Panc1 (cell line): Measurements from ENCODE around the gene CEP162. TPM values are rescaled to one million over a fixed set of nuclear protein-coding genes. Genes with fewer than 3 reads are reported as not detected.

Experiments
- ATAC-seq: fragments of 200-7000 bp; cut with Tn5 transposase; 2 replicates; pipeline ENCODE4 v1.9.1; 2020; ENCODE audit warnings: mild to moderate bottlenecking, moderate library complexity
- BruUV-seq: library from RNA; stranded (reverse); fragments of 400-500 nt; replicated peaks from 2 replicates; lab custom pipeline; 2021; lab: Mats Ljungman, UMichigan
- CTCF ChIA-PET: fragments of 300-600 bp; sonication (Branson Sonifier 250); formaldehyde crosslinking; loops from one replicate; lab custom pipeline; 2022; ENCODE audit warnings: antibody characterized with exemption; lab: Charles Lee
- POLR2A ChIA-PET: fragments of 300-600 bp; sonication (Branson Sonifier 250); formaldehyde crosslinking; loops from one replicate; lab custom pipeline; 2022; ENCODE audit warnings: antibody characterized with exemption; lab: Charles Lee
- DNase-seq: peaks from one replicate; pipeline ENCODE4 v3.0.0-alpha.2; 2010; ENCODE audit warnings: low read depth, low spot score
- H3K27ac ChIP-seq: 2 replicates; pipeline ENCODE4 v1.5.1; 2011; ENCODE audit warnings: mild to moderate bottlenecking, low read length, inconsistent platforms
- H3K27me3 ChIP-seq: fragments of 200-500 bp; sonication (Bioruptor generic); 2 replicates; pipeline ENCODE4 v1.6.0; 2014; ENCODE audit warnings: low read length, inconsistent platforms; ENCODE audit not compliant: control insufficient read depth, insufficient read depth
- H3K36me3 ChIP-seq: fragments of 200-500 bp; sonication (Bioruptor generic); 2 replicates; pipeline ENCODE4 v1.5.1; 2014; ENCODE audit warnings: inconsistent platforms, mild to moderate bottlenecking, low read length, moderate library complexity; ENCODE audit not compliant: control insufficient read depth, insufficient read depth
- H3K4me1 ChIP-seq: 2 replicates; pipeline ENCODE4 v1.5.1; 2011; ENCODE audit warnings: inconsistent platforms, mild to moderate bottlenecking, low read length, moderate library complexity; ENCODE audit not compliant: control insufficient read depth, insufficient read depth
- H3K4me3 ChIP-seq, 2 experiments: 2 replicates each; pipeline ENCODE4 v1.5.1; 2011 to 2012; ENCODE audit warnings: low read depth in 2 of 2, low read length in 2 of 2, mild to moderate bottlenecking in 2 of 2, inconsistent platforms in 1 of 2, moderate library complexity in 1 of 2
- H3K9me3 ChIP-seq: fragments of 200-500 bp; sonication (Bioruptor generic); 2 replicates; pipeline ENCODE4 v1.5.1; 2014; ENCODE audit warnings: low read depth, mild to moderate bottlenecking, inconsistent platforms, low read length, moderate library complexity; ENCODE audit not compliant: control insufficient read depth, insufficient read depth
- POLR2AphosphoS5 ChIP-seq: IDR thresholded peaks from 2 replicates; pipeline ENCODE4 v1.6.1; 2012; ENCODE audit warnings: mild to moderate bottlenecking, low read depth, low read length, moderate library complexity
- SIN3A ChIP-seq: IDR thresholded peaks from 2 replicates; pipeline ENCODE4 v1.6.1; 2012; ENCODE audit warnings: low read depth, mild to moderate bottlenecking, low read length, moderate library complexity, borderline replicate concordance; ENCODE audit not compliant: insufficient read depth
- TCF7L2 ChIP-seq: IDR thresholded peaks from 2 replicates; pipeline ENCODE4 v1.6.1; 2011; ENCODE audit warnings: mild to moderate bottlenecking, low read depth, low read length, inconsistent platforms
- in situ Hi-C: cut with HindIII; loops from 2 replicates; pipeline ENCODE4 v1.10.0; 2016; ENCODE audit warnings: low sequenced_read_pairs, low pct_unique_long_range_greater_than_20kb
- intact Hi-C: fragments of 100-400 bp; cut with micrococcal nuclease; formaldehyde crosslinking; loops from one replicate; pipeline ENCODE4 v1.10.0; 2022; ENCODE audit not compliant: unreplicated experiment
- total RNA-seq: library from RNA; stranded (reverse); gene quantifications from one replicate; pipeline ENCODE4 v1.2.1, GENCODE V29; 2021; ENCODE audit not compliant: unreplicated experiment
- TF ChIP-seq, protein P1 (sequence below), 2 experiments: IDR thresholded peaks; 2 replicates each; pipeline ENCODE4 v1.6.1; 2011 to 2012; ENCODE audit warnings: low read depth in 2 of 2, control low read depth in 1 of 2, low read length in 1 of 2, mild to moderate bottlenecking in 1 of 2, moderate library complexity in 1 of 2; ENCODE audit not compliant: insufficient read depth in 1 of 2
- TF ChIP-seq, protein P2 (sequence below): fragments of 450-650 bp; IDR thresholded peaks from 2 replicates; pipeline ENCODE4 v1.5.1; 2017; ENCODE audit warnings: mild to moderate bottlenecking

CEP162 gene
- total RNA-seq, 1 experiment from 2014 or later = 5.3 TPM

DNA sequence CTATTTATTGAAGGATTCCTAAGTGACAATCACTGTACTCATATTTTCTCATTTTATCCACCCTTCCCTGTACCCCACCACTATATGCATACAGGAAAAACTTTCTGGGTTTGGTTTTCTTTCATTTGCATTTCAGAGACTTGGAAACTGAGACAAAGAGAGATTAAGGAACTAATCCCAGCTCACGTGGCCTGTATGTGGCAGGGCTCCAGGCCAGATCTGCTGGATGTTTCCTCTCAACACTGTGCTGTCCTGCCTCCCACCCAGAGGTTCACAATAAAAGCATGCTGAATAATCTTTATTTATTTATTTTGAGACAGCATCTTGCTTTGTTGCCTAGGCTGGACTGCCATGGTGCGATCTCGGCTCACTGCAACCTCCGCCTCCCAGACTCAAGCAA, 50.2 kb downstream of the CEP162 start:
- Histone ChIP-seq H3K4me3 (no peak overlapping the region), H3K4me1 (no peaks in the 10 kb centered on the region), H3K27me3 (no peaks in the 10 kb centered on the region), H3K27ac (no peak overlapping the region), H3K36me3 (no peaks in the 10 kb centered on the region), H3K9me3 (no peaks in the 10 kb centered on the region)
- in situ Hi-C loops = no loop called here
- DNase-seq = no peak
- no peak for ATAC-seq
- CTCF ChIA-PET = no interaction called here
- TF ChIP-seq TCF7L2 (no peak), SIN3A (no peak)
- TF ChIP-seq, protein P1, sequence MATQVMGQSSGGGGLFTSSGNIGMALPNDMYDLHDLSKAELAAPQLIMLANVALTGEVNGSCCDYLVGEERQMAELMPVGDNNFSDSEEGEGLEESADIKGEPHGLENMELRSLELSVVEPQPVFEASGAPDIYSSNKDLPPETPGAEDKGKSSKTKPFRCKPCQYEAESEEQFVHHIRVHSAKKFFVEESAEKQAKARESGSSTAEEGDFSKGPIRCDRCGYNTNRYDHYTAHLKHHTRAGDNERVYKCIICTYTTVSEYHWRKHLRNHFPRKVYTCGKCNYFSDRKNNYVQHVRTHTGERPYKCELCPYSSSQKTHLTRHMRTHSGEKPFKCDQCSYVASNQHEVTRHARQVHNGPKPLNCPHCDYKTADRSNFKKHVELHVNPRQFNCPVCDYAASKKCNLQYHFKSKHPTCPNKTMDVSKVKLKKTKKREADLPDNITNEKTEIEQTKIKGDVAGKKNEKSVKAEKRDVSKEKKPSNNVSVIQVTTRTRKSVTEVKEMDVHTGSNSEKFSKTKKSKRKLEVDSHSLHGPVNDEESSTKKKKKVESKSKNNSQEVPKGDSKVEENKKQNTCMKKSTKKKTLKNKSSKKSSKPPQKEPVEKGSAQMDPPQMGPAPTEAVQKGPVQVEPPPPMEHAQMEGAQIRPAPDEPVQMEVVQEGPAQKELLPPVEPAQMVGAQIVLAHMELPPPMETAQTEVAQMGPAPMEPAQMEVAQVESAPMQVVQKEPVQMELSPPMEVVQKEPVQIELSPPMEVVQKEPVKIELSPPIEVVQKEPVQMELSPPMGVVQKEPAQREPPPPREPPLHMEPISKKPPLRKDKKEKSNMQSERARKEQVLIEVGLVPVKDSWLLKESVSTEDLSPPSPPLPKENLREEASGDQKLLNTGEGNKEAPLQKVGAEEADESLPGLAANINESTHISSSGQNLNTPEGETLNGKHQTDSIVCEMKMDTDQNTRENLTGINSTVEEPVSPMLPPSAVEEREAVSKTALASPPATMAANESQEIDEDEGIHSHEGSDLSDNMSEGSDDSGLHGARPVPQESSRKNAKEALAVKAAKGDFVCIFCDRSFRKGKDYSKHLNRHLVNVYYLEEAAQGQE (IDR thresholded peaks at IDR 0.05; ENCODE audit: insufficient read depth in 1 of 2, low read depth in 2 of 2, low read length in 1 of 2) = no peak
- intact Hi-C loops = no loop called here
- no TSS peak for BruUV-seq
- POLR2A ChIA-PET = no interaction called here

DNA sequence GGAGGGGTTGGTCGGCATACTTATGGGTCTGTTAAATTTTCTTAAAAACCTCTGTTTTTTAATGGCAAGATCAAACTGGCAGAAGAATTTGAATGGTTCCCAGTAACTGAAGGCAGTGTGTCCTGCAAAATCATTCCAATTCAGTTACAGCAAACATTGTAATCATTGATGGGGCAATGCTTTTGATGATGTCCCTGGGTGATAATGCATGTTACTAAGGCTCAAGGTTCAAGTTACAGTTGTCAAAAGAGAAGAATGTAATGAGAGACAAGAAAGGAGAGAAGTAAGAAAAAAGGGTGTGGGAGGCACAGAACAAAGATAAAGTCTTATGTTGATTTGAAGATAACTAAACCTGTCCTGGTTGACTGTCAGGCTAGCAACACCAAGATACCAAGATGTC, 54.9 kb downstream of the CEP162 start:
- CTCF ChIA-PET = no interaction called here
- Histone ChIP-seq H3K4me1 (no peaks in the 10 kb centered on the region), H3K4me3 (no peak overlapping the region), H3K27ac (no peak overlapping the region), H3K27me3 (no peaks in the 10 kb centered on the region), H3K36me3 (peaks cover 2% of the 10 kb centered on the region; the same call in 1 of the 2 replicates), H3K9me3 (no peaks in the 10 kb centered on the region)
- TF ChIP-seq, protein P1 (IDR thresholded peaks at IDR 0.05; ENCODE audit: insufficient read depth in 1 of 2, low read depth in 2 of 2, low read length in 1 of 2) = no peak
- TF ChIP-seq TCF7L2 (no peak), SIN3A (no peak), POLR2AphosphoS5 (no peak)
- TF ChIP-seq, protein P2, sequence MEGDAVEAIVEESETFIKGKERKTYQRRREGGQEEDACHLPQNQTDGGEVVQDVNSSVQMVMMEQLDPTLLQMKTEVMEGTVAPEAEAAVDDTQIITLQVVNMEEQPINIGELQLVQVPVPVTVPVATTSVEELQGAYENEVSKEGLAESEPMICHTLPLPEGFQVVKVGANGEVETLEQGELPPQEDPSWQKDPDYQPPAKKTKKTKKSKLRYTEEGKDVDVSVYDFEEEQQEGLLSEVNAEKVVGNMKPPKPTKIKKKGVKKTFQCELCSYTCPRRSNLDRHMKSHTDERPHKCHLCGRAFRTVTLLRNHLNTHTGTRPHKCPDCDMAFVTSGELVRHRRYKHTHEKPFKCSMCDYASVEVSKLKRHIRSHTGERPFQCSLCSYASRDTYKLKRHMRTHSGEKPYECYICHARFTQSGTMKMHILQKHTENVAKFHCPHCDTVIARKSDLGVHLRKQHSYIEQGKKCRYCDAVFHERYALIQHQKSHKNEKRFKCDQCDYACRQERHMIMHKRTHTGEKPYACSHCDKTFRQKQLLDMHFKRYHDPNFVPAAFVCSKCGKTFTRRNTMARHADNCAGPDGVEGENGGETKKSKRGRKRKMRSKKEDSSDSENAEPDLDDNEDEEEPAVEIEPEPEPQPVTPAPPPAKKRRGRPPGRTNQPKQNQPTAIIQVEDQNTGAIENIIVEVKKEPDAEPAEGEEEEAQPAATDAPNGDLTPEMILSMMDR = no peak
- intact Hi-C loops (no loop called here), in situ Hi-C loops (no loop called here)
- ATAC-seq = no peak
- no peak for DNase-seq
- POLR2A ChIA-PET = no interaction called here
- no TSS peak for BruUV-seq
